ENCODE measurements around the gene ACY1. TPM values are rescaled to one million over a fixed set of nuclear protein-coding genes. Genes with fewer than 3 reads are reported as not detected.
A peak's percentile ranks its signal among the peaks of the same experiment; 100 is the strongest.

ACY1 gene
- polyA plus RNA-seq, 1 of the 3 experiments (the other 2 are of a cell fraction): 93.0 TPM

DNA sequence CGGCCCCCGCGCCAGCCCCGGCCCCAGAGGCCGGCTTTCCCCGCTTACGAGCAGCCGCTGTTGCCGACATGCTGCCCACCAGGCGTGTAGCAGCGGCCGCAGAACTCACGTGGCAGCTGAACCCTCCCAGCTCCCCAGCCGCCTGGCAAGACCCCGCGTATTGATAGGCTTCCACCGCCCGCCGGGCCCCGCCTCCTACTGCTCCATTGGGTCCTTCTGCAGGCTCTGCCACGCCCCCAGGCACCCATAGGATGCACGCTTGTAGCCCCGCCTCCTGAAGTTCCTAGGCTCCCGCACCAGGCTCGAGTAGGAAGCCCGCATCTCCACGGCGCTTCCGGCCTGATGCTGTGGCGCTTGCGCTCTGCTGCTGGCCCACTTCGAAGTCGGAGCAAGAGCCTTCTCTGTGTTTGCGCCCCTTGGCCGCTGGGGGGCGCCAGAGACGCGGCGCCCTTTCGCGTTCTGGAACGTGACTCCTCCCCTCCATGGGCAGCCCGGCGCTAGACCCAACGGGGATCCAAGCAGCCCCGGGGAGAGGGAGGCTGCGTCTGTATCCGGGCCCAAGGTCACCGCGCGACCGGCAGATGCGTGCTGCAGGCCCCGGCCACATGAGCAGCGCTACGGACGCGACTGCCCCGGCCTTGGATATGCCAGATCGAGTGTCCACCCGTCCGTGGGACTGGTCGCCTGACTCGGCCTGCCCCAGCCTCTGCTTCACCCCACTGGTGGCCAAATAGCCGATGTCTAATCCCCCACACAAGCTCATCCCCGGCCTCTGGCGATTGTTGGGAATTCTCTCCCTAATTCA is 41.3 kb upstream of the ACY1 start, which contains the start of the genes PARP3 and RRP9:
Gene PARP3, plus strand, starts transcription at position 566 of the 805 bp plus-strand sequence. CDS start 993 bp downstream, outside the sequence.
Gene RRP9, minus strand, starts transcription at position 107 of the 805 bp plus-strand sequence. Its CDS starts 37 bp downstream, at position 70.
- peak; percentile 99 for DNase-seq
- WGBS (ENCODE audit: low lambda C conversion rate): 20% methylated on average over 1 of the region's 67 CpGs
- Histone ChIP-seq H3K27ac (ENCODE audit: low read depth in 2 of 2, low read length in 1 of 2) (peak within 1 kb of the TSS; percentile 85 to 97), H3K4me2 (peak within 1 kb of the TSS; percentile 95), H3K4me1 (ENCODE audit: control insufficient read depth in 1 of 2, insufficient read depth in 2 of 2, low read depth in 1 of 2, low read length in 1 of 2) (peaks cover 11 to 18% of the 10 kb centered on the region in 2 experiments; a peak in 3 of 4 replicates), H3K36me3 (replicated peaks in 1 of 2; ENCODE audit: control insufficient read depth in 1 of 2, insufficient read depth in 2 of 2, low read length in 1 of 2) (peaks cover 0 to 20% of the 10 kb centered on the region in 2 experiments), H3K4me3 (ENCODE audit: low read depth in 2 of 2, low read length in 1 of 2) (peak within 1 kb of the TSS; percentile 85 to 95), H3K9me3 (no peaks in the 10 kb centered on the region), H2AFZ (ENCODE audit: low read depth) (peak within 1 kb of the TSS; percentile 80), H3K79me2 (ENCODE audit: insufficient read depth) (peaks cover 33% of the 10 kb centered on the region), H3F3A (replicated peaks; ENCODE audit: insufficient read depth) (no peaks in the 10 kb centered on the region), H3K9ac (peak within 1 kb of the TSS; percentile 85), H3K9me2 (no peaks in the 10 kb centered on the region), H4K20me1 (ENCODE audit: insufficient read depth) (0 out of 2 replicates have a peak, but pooled peaks cover 6% of the 10 kb centered on the region), H3K27me3 (ENCODE audit: insufficient read depth) (no peaks in the 10 kb centered on the region)
- POLR2A ChIA-PET: interaction anchor here (0.7 to 2.3 kb wide), 9 partner anchors 16 to 60 kb away, joined by 3 to 19 read pairs (median 4); partner anchors contain the start of genes ABHD14B, PCBP4 and RPL29
- CTCF ChIA-PET: interaction anchor here (0.6 to 5.3 kb wide), 29 partner anchors 9 to 466 kb away, joined by 3 to 80 read pairs (median 6); partner anchors contain the start of genes ABHD14A, ABHD14B, ACY1 and GPR62
- TF ChIP-seq FOSL2 (IDR thresholded peaks at IDR 0.05; ENCODE audit: borderline replicate concordance, low read depth): no peak
- no peak for TF ChIP-seq GATA2 (CRISPR knock-in tag; IDR thresholded peaks at IDR 0.05)
- peak; percentile 98 for TF ChIP-seq RAD21 (IDR thresholded peaks at IDR 0.05; ENCODE audit: low read length)
- no peak for TF ChIP-seq REST (IDR thresholded peaks at IDR 0.05; ENCODE audit: low read depth, low read length)
- TF ChIP-seq YY1 (IDR thresholded peaks at IDR 0.05; ENCODE audit: low read depth): 0 out of 2 replicates have a peak, but pooled peaks have one; percentile 46
- TF ChIP-seq PBX3 (IDR thresholded peaks at IDR 0.05): no peak; the same call in 1 of the 2 replicates
- peak; percentile 65 for TF ChIP-seq GABPA (IDR thresholded peaks at IDR 0.05; ENCODE audit: low read depth)
- TF ChIP-seq SIN3A (IDR thresholded peaks at IDR 0.05; ENCODE audit: borderline replicate concordance, low read depth, low read length): peak; percentile 94
- peak; percentile 58; the same call in 1 of the 2 replicates for TF ChIP-seq TAF1 (IDR thresholded peaks at IDR 0.05; ENCODE audit: borderline replicate concordance, low read depth, low read length)
- peak; percentile 85 for TF ChIP-seq SMC3 (IDR thresholded peaks at IDR 0.05; ENCODE audit: low read depth, low read length)
- TF ChIP-seq FOXJ3 (CRISPR knock-in tag; IDR thresholded peaks at IDR 0.05): no peak
- TF ChIP-seq NRF1 (IDR thresholded peaks at IDR 0.05; ENCODE audit: low read depth, low read length): peak; percentile 82
- no peak for TF ChIP-seq ZBTB33 (IDR thresholded peaks at IDR 0.05; ENCODE audit: borderline replicate concordance, low read depth)
- TF ChIP-seq CHD2 (IDR thresholded peaks at IDR 0.05; ENCODE audit: low read length, partially characterized antibody): no peak
- TF ChIP-seq RCOR1 (IDR thresholded peaks at IDR 0.05; ENCODE audit: low read length): peak; percentile 39; the same call in 1 of the 2 replicates
- TF ChIP-seq, protein P1, sequence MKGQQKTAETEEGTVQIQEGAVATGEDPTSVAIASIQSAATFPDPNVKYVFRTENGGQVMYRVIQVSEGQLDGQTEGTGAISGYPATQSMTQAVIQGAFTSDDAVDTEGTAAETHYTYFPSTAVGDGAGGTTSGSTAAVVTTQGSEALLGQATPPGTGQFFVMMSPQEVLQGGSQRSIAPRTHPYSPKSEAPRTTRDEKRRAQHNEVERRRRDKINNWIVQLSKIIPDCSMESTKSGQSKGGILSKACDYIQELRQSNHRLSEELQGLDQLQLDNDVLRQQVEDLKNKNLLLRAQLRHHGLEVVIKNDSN (IDR thresholded peaks at IDR 0.05; ENCODE audit: borderline replicate concordance, low read depth): peak; percentile 78
- TF ChIP-seq POLR2AphosphoS5 (IDR thresholded peaks at IDR 0.05; ENCODE audit: low read depth, low read length): peak; percentile 62
- TF ChIP-seq USF2 (IDR thresholded peaks at IDR 0.05; ENCODE audit: borderline replicate concordance, low read depth, low read length): no peak
- TF ChIP-seq ELF1 (IDR thresholded peaks at IDR 0.05): peak; percentile 87
- TF ChIP-seq MAX (IDR thresholded peaks at IDR 0.05; ENCODE audit: low read depth): peak; percentile 98
- no peak for TF ChIP-seq FOXM1 (IDR thresholded peaks at IDR 0.05; ENCODE audit: low read depth)
- TF ChIP-seq RFX5 (IDR thresholded peaks at IDR 0.05; ENCODE audit: low read length): peak; percentile 42; the same call in 1 of the 2 replicates
